Stimulated activated naive CD4-positive, alpha-beta T cell (primary cell): ENCODE results near the gene ABCB11.
"Not testable (repeated sequence)": the region's sequence is repeated elsewhere in the genome, so short reads cannot be mapped to it uniquely, and the experiment has no call there.

Experiments
- DNase-seq, 6 experiments: peaks; one replicate each; lab custom pipeline; 2025; lab: John Stamatoyannopoulos, UW

Gene ABCB11

GRCh38 chr2:168892327-168892726 lies 138.8 kb downstream of the ABCB11 start:
- DNase-seq = no peak

- peak; percentile 67 to 84 (median 82) for DNase-seq
These were observed 140.9 kb downstream of the ABCB11 start, which contains the start of gene SPC25 for GRCh38 chr2:168890006-168890782. TSS of gene SPC25 (minus strand) at chr2:168890430. CDS start at chr2:168889519, 911 bp downstream.

GRCh38 chr2:168889635-168890005 lies 141.5 kb downstream of the ABCB11 start:
- DNase-seq = no peak

GRCh38 chr2:168884975-168885374 lies 146.1 kb downstream of the ABCB11 start:
- DNase-seq = no peak

- DNase-seq = not testable (repeated sequence)
These were observed 149.0 kb downstream of the ABCB11 start for GRCh38 chr2:168882163-168882562.

- no peak for DNase-seq
These were observed 156.6 kb downstream of the ABCB11 start for GRCh38 chr2:168874368-168875054.

GRCh38 chr2:168870824-168871223 lies 160.3 kb downstream of the ABCB11 start:
- not testable (repeated sequence) for DNase-seq
